ENCODE results near the gene LAMC3. TPM values are rescaled to one million over a fixed set of nuclear protein-coding genes. Genes with fewer than 3 reads are reported as not detected.
"Not testable (repeated sequence)": the region's sequence is repeated elsewhere in the genome, so short reads cannot be mapped to it uniquely, and the experiment has no call there.

The LAMC3 gene
- total and polyA plus RNA-seq, 3 donors from 2014 or later = 35.9 to 136 (median 86.3) TPM

DNA sequence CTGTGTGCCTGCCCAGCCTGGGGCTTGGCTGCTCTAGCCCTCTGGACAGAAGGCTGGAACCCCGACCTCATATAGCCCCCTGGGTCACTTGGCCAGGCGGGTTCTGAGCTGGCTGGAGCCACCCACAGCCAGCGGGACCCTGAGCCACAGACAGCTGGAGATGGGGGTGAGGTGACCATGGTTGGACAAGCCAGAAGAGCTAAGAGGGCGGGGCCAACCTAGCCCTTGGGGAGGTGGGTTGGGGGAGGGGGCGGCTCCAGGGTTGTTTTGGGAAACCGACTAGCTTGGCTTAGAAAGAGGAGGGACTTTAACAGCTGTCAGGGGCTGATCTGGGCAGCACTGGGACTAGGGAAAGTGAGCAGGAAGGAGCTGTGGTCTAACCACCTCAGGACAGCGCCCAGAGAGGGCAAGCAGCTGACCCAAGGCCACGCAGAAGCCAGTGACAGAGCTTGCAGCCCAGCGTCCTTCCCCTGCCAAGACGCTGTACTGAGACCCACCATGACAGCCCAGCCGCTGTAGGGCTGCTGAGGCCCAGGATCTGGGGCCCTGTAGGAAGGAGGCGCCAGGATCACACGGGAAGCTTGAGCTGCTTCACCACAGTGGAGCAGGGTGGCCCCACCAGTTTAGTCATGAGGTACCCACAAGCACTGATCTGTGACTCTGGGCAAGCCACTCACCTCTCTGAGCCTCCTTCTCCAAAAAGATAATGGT lies 89.6 kb downstream of the LAMC3 start:
- 56 to 69% methylated on average over 12 of the region's 13 CpGs for WGBS, 2 donors
- no peak overlapping the region for H3K27ac ChIP-seq
- no peaks in the 10 kb centered on the region for H3K36me3 ChIP-seq (ENCODE audit: low read depth, missing control alignments)
- H3K27me3 ChIP-seq = no peaks in the 10 kb centered on the region
- H3K4me3 ChIP-seq = no peak overlapping the region
- H3K9me3 ChIP-seq = no peaks in the 10 kb centered on the region
- no peak for DNase-seq
- intact Hi-C loops (cut with DNase I; ENCODE audit: low total_unique reads) = no loop called here
- TF ChIP-seq POLR2A (IDR thresholded peaks at IDR 0.05) = no peak
- TF ChIP-seq, protein P1, sequence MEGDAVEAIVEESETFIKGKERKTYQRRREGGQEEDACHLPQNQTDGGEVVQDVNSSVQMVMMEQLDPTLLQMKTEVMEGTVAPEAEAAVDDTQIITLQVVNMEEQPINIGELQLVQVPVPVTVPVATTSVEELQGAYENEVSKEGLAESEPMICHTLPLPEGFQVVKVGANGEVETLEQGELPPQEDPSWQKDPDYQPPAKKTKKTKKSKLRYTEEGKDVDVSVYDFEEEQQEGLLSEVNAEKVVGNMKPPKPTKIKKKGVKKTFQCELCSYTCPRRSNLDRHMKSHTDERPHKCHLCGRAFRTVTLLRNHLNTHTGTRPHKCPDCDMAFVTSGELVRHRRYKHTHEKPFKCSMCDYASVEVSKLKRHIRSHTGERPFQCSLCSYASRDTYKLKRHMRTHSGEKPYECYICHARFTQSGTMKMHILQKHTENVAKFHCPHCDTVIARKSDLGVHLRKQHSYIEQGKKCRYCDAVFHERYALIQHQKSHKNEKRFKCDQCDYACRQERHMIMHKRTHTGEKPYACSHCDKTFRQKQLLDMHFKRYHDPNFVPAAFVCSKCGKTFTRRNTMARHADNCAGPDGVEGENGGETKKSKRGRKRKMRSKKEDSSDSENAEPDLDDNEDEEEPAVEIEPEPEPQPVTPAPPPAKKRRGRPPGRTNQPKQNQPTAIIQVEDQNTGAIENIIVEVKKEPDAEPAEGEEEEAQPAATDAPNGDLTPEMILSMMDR (IDR thresholded peaks at IDR 0.05) = no peak
- H3K4me1 ChIP-seq = peaks cover 53% of the 10 kb centered on the region

DNA sequence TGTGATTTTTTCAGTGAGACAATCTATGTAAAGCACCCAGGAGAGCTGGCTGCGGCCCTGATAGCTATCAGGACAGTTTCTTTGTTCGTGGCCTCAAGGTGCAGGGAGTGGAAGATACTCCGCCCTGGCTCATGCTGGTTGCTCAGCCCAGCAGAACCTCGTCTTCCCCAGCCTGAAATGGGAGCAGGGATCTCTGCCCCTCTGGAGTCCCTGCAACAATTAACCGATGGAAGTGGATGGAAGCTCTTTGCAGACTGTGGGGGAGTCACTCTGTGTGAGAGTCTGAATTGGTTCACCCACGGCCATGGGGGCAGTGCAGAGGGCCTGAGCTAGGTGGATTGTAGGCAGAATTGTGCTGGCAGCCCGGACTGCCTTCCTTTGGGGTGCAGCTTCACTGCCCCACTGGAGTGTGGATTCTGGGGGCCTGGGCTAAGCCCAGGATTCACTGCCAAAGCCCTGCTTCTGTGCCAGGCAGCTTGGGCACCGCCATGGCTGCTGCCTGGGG lies 90.2 kb downstream of the LAMC3 start:
- no peaks in the 10 kb centered on the region for H3K36me3 ChIP-seq (ENCODE audit: low read depth, missing control alignments)
- intact Hi-C loops (cut with DNase I; ENCODE audit: low total_unique reads) = no loop called here
- WGBS, 2 donors = 55 to 71% methylated on average over 5 to 8 of the region's 8 CpGs
- no peaks in the 10 kb centered on the region for H3K9me3 ChIP-seq
- H3K27me3 ChIP-seq = no peaks in the 10 kb centered on the region
- no peak overlapping the region for H3K4me3 ChIP-seq
- no peak overlapping the region for H3K27ac ChIP-seq
- no peak for DNase-seq
- TF ChIP-seq POLR2A (IDR thresholded peaks at IDR 0.05) = no peak
- TF ChIP-seq, protein P1 (IDR thresholded peaks at IDR 0.05) = no peak
- peaks cover 53% of the 10 kb centered on the region for H3K4me1 ChIP-seq

DNA sequence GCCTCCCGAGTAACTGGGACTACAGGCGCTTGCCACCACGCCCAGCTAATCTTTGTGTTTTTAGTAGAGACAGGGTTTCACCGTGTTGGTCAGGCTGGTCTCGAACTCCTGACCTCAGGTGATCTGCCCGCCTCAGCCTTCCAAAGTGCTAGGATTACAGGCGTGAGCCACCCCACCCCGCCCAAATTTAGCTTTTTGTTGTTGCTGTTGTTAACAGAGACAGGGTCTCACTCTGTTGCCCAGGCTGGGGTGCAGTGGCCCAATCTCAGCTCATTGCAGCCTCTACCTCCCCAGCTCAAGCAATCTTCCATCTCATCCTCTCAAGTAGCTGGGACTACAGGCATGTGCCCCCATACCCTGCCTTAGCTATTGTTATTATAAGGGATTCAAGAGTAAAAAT lies 90.9 kb downstream of the LAMC3 start:
- not testable (repeated sequence) for H3K27ac ChIP-seq, DNase-seq

DNA sequence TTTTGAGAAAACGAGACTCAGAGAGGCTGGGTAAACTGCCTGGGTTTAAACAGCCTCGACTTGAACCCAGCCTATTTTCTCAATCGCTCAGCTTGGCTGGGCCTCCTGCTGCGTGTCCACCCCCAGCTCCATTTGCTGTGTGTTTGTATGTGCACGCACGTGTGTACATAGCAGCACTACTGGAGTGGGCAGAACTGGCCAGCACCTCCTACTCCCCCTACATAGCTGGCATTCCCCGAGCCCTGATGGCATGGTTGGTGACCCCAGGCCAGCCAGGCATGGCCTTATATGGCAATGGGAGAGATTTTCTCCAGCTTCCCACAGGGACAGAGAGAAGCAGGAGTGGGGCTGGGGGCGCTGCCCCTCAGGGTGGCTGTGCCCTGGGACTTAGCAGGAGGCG lies 91.5 kb downstream of the LAMC3 start:
- Histone ChIP-seq H3K4me1 (peaks cover 53% of the 10 kb centered on the region), H3K9me3 (no peaks in the 10 kb centered on the region), H3K4me3 (no peak overlapping the region), H3K36me3 (ENCODE audit: low read depth, missing control alignments) (no peaks in the 10 kb centered on the region), H3K27ac (no peak overlapping the region), H3K27me3 (no peaks in the 10 kb centered on the region)
- WGBS, 2 donors = 59 to 74% methylated on average over 9 of the region's 9 CpGs
- intact Hi-C loops (cut with DNase I; ENCODE audit: low total_unique reads) = no loop called here
- DNase-seq = peak; percentile 39
- TF ChIP-seq POLR2A (IDR thresholded peaks at IDR 0.05) = no peak
- TF ChIP-seq, protein P1 (IDR thresholded peaks at IDR 0.05) = no peak

More for the DNA sequence above, 90.9 kb downstream of the LAMC3 start:
- H3K4me1 ChIP-seq = peaks cover 53% of the 10 kb centered on the region
- H3K9me3 ChIP-seq; H3K36me3 ChIP-seq (ENCODE audit: low read depth, missing control alignments); H3K4me3 ChIP-seq; intact Hi-C loops (cut with DNase I; ENCODE audit: low total_unique reads); H3K27me3 ChIP-seq: not testable (repeated sequence)
- WGBS, 2 donors = 93 to 94% methylated on average over 8 of the region's 8 CpGs

DNA sequence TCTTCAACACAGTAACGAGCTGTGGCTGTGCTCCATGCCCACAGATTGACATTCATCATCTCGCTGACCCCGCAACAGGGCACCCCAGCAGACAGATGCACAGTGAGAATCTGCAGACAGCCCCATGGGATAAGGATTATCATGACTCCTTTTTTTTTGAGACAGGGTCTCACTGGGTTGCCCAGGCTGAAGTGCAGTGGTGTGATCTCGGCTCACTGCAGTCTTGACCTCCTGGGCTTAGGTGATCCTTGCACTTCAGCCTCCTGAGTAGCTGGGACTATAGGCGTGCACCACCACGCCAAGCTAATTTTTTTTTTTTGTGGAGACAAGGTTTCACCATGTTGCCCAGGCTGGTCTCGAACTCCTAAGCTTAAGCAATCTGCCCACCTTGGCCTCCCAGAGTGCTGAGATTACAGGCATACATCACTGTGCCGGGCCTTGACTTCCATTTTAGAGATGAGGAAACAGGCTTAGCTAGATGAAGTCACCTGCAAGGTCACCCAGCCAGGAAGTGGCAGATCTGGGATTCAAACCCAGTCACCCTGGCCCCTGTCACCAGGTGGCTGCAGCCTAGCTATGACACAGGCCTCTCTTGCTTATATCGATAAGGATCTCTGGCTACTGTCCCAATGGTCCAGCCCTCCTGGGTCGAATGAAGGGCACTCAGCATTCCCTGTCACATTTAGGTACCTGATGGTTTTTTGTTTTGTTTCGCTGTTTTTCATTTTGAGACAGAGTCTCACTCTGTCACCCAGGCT lies 92.4 kb downstream of the LAMC3 start:
- no peaks in the 10 kb centered on the region for H3K27me3 ChIP-seq
- no peak for DNase-seq
- TF ChIP-seq, protein P1 (IDR thresholded peaks at IDR 0.05) = no peak
- no peak for TF ChIP-seq POLR2A (IDR thresholded peaks at IDR 0.05)
- no peaks in the 10 kb centered on the region for H3K36me3 ChIP-seq (ENCODE audit: low read depth, missing control alignments)
- peaks cover 47% of the 10 kb centered on the region for H3K4me1 ChIP-seq
- no peaks in the 10 kb centered on the region for H3K9me3 ChIP-seq
- H3K27ac ChIP-seq = no peak overlapping the region
- 88 to 89% methylated on average over 11 of the region's 11 CpGs for WGBS, 2 donors
- intact Hi-C loops (cut with DNase I; ENCODE audit: low total_unique reads) = no loop called here
- no peak overlapping the region for H3K4me3 ChIP-seq

All from testis (tissue), 3 donors.